Psoas muscle (tissue), 8 donors: Measurements from ENCODE around the gene LPP. TPM values are rescaled to one million over a fixed set of nuclear protein-coding genes. Genes with fewer than 3 reads are reported as not detected.
A peak's percentile ranks its signal among the peaks of the same experiment; 100 is the strongest.

Experiments used
- ATAC-seq, 4 donors: fragments of 200-7000 bp; cut with Tn5 transposase; one replicate each; pipeline ENCODE4 v1.9.1; 2020; ENCODE audit warnings: moderate library complexity in 3 of 4, mild to moderate bottlenecking in 2 of 4
- DNase-seq, 2 donors: peaks; one replicate each; pipeline ENCODE4 v3.0.0-alpha.2; 2020
- H3K27ac ChIP-seq: fragments of 200-600 bp; one replicate; pipeline ENCODE4 v1.8.0; 2022
- H3K27me3 ChIP-seq, 3 donors: fragments of 200-600 bp in 1 of 3; one replicate each; pipeline versions ENCODE4 v1.6.1 to v1.8.0; 2013 to 2022; ENCODE audit warnings: low read length in 2 of 3, mild to moderate bottlenecking in 2 of 3, moderate library complexity in 1 of 3; ENCODE audit not compliant: insufficient read depth in 3 of 3
- H3K36me3 ChIP-seq, 2 donors: fragments of 200-600 bp in 1 of 2; one replicate each; pipeline versions ENCODE4 v1.6.1 to v1.8.0; 2013 to 2022; ENCODE audit warnings: low read depth in 1 of 2, mild to moderate bottlenecking in 1 of 2, moderate library complexity in 1 of 2; ENCODE audit not compliant: insufficient read depth in 1 of 2
- H3K4me1 ChIP-seq: fragments of 200-600 bp; one replicate; pipeline ENCODE4 v1.8.0; 2022
- H3K4me3 ChIP-seq: fragments of 200-600 bp; one replicate; pipeline ENCODE4 v1.8.0; 2022; ENCODE audit warnings: mild to moderate bottlenecking
- H3K9me3 ChIP-seq: fragments of 200-600 bp; one replicate; pipeline ENCODE4 v1.8.0; 2022
- CTCF ChIP-seq: fragments of 200-600 bp; IDR thresholded peaks from one replicate; pipeline ENCODE4 v1.8.0; 2022; ENCODE audit warnings: antibody characterized with exemption
- WGBS, 3 donors: extraction: QIAGEN DNeasy Blood & Tissue Kit; methylation state at CpG; one replicate each; pipeline versions ENCODE4 v1.1.6 to v1.1.7; 2013; 5-methylcytosine and 5-hydroxymethylcytosine counted together
- intact Hi-C, 2 donors: fragments of 100-400 bp; cut with DNase I; formaldehyde crosslinking; loops; one replicate each; pipeline versions ENCODE4 v1.11.0 to v1.14.2; 2022
- polyA plus RNA-seq, 3 donors: library from polyadenylated mRNA; stranded (reverse); fragments of 200-250 nt; gene quantifications; one replicate each; pipeline ENCODE4 v1.2.3, GENCODE V29; 2013
- total RNA-seq, 4 donors: library from RNA; stranded (reverse); fragmentation: NEBNext Ultra II Directional in 2 of 4; extraction: Animal tissue kit (Norgen Biotek cat#: 25700) in 2 of 4; gene quantifications; one replicate each; pipeline versions ENCODE4 v1.2.1 to v1.2.4, GENCODE V29; 2021 to 2023
- donor health status: healthy with polysubstance abuse.
- donor health status: DM: no; HTN: no; CAD: no; lungs with moderate emphysema.
- donor health status: Bipolar disorder and iron deficiency.
- donor health status: healthy.
- donor health status: DM: yes; HTN: yes; CAD: no.
- donor health status: DM: no; HTN: no; CAD: no.
- donor health status: DM: no; HTN: no; CAD: no.
- donor health status: DM: yes; HTN: yes; CAD: no.

Gene LPP
- total and polyA plus RNA-seq, 7 donors, result 2.6 to 80.3 (median 42.8) TPM

GRCh38 chr3:188385295-188385694 is 231.3 kb downstream of the LPP start:
- no peak for TF ChIP-seq CTCF
- WGBS, 3 donors, result 89 to 93% (median 92%) methylated on average over 4 of the region's 4 CpGs
- Histone ChIP-seq H3K9me3 (no peaks in the 10 kb centered on the region), H3K27ac (no peak overlapping the region), H3K4me1 (peaks cover 20% of the 10 kb centered on the region), H3K4me3 (no peak overlapping the region), H3K36me3 (no peaks in the 10 kb centered on the region), H3K27me3 (no peaks in the 10 kb centered on the region)
- ATAC-seq (no peak), DNase-seq (no peak)
- intact Hi-C loops, result no loop called here

DNA sequence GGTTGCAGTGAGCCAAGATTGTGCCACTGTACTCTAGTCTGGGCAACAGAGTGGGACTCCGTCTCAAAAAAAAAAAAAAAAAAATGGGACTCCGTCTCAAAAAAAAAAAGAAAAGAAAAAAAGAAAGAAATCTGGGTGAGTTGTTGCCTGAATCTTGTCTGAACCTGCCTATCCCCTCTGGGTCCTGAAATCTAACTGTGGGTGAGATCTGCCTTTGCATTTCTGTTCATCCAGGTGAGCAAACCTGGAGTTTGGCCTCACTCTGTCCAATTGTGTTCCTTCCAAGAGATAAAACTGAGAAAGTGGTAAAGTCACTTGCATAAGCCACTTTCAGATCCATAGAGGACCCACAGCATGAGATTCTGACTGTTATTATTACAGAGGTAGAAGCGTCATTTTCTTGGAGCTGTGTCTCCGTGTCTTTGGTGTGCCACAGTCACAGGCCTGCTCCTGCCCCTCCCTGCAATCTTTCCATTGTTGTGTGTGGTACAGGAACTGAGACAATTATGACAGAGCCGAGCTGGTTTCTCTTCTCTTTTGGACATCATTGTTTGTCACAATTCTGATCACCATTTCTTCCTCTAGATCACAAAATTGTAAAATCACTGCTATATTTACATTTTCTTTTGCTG is 235.9 kb downstream of the LPP start:
- H3K27ac ChIP-seq, result peak overlapping the region; percentile 63
- H3K9me3 ChIP-seq, result no peaks in the 10 kb centered on the region
- H3K4me1 ChIP-seq, result peaks cover 22% of the 10 kb centered on the region
- DNase-seq (no peak), ATAC-seq (peak; percentile 57 to 77 (median 70))
- TF ChIP-seq CTCF, result no peak
- peak overlapping the region; percentile 14 for H3K4me3 ChIP-seq
- no peaks in the 10 kb centered on the region for H3K27me3 ChIP-seq
- intact Hi-C loops, result no loop called here
- H3K36me3 ChIP-seq, result no peaks in the 10 kb centered on the region
- 45 to 65% (median 52%) methylated on average over 4 to 5 of the region's 5 CpGs for WGBS, 3 donors

- ATAC-seq (peak in 2 of 4 donors; percentile 47 to 50), DNase-seq (peak in 1 of 2 donors; percentile 55)
- Histone ChIP-seq H3K27ac (peak overlapping the region; percentile 63), H3K9me3 (no peaks in the 10 kb centered on the region), H3K4me1 (peaks cover 22% of the 10 kb centered on the region), H3K27me3 (no peaks in the 10 kb centered on the region), H3K36me3 (no peaks in the 10 kb centered on the region), H3K4me3 (peak overlapping the region; percentile 14)
- TF ChIP-seq CTCF, result no peak
- 26 to 44% (median 26%) methylated on average over 4 of the region's 4 CpGs for WGBS, 3 donors
- intact Hi-C loops, result no loop called here
Observed at GRCh38 chr3:188390343-188390718, 236.4 kb downstream of the LPP start.

GRCh38 chr3:188390775-188391443 is 237.0 kb downstream of the LPP start:
- Histone ChIP-seq H3K4me1 (peaks cover 18% of the 10 kb centered on the region), H3K27ac (peak overlapping the region; percentile 63), H3K4me3 (no peak overlapping the region), H3K9me3 (no peaks in the 10 kb centered on the region), H3K27me3 (no peaks in the 10 kb centered on the region), H3K36me3 (no peaks in the 10 kb centered on the region)
- no peak for TF ChIP-seq CTCF
- DNase-seq, result no peak
- WGBS, 3 donors, result 49 to 70% (median 57%) methylated on average over 8 of the region's 8 CpGs
- peak in 2 of 4 donors; percentile 28 to 37 for ATAC-seq
- intact Hi-C loops, result no loop called here
